Prostate gland (tissue), 2 donors: ENCODE measurements around the gene MAPK8IP3. TPM values are rescaled to one million over a fixed set of nuclear protein-coding genes. Genes with fewer than 3 reads are reported as not detected.

ENCODE experiments used
- DNase-seq: peaks from one replicate; pipeline ENCODE4 v3.0.0-alpha.2; 2019; ENCODE audit warnings: low spot score
- H3K27ac ChIP-seq, 2 donors: fragments of 200-600 bp; sonication (generic); 2 replicates each; pipeline ENCODE4 v1.5.1; 2017 to 2019
- H3K27me3 ChIP-seq: fragments of 200-600 bp; sonication (generic); replicated peaks from 2 replicates; pipeline ENCODE4 v1.5.1; 2019; ENCODE audit not compliant: insufficient read depth
- H3K36me3 ChIP-seq, 2 donors: fragments of 200-600 bp; sonication (generic); 1 replicate in 1 of 2; 2 replicates in 1 of 2; pipeline versions ENCODE4 v1.5.1 to v1.8.1; 2017 to 2019
- H3K4me1 ChIP-seq: fragments of 200-600 bp; sonication (generic); replicated peaks from 2 replicates; pipeline ENCODE4 v1.5.1; 2019
- H3K4me3 ChIP-seq, 2 donors: fragments of 200-600 bp; sonication (generic); 2 replicates each; pipeline ENCODE4 v1.5.1; 2017 to 2019
- H3K9me3 ChIP-seq: fragments of 200-600 bp; sonication (generic); 2 replicates; pipeline ENCODE4 v1.5.1; 2017
- CTCF ChIP-seq, 4 experiments: fragments of 200-600 bp in 2 of 4; fragments of 450-650 bp in 2 of 4; sonication (generic) in 2 of 4; IDR thresholded peaks; 1 replicate in 3 of 4; 2 replicates in 1 of 4; pipeline ENCODE4 v1.5.1; 2016 to 2019; ENCODE audit warnings: antibody characterized with exemption in 4 of 4, mild to moderate bottlenecking in 2 of 4, moderate library complexity in 2 of 4
- POLR2A ChIP-seq: fragments of 450-650 bp; IDR thresholded peaks from one replicate; pipeline ENCODE4 v1.6.1; 2016; ENCODE audit warnings: antibody characterized with exemption, mild to moderate bottlenecking
- POLR2AphosphoS5 ChIP-seq: sonication (generic); formaldehyde crosslinking; IDR thresholded peaks from one replicate; pipeline ENCODE4 v1.6.1; 2017; ENCODE audit warnings: antibody characterized with exemption
- WGBS: methylation state at CpG from one replicate; pipeline ENCODE4 v1.1.5; 2018; 5-methylcytosine and 5-hydroxymethylcytosine counted together
- intact Hi-C: fragments of 100-400 bp; cut with DNase I; formaldehyde crosslinking; loops from one replicate; pipeline ENCODE4 v1.14.2; 2022
- total RNA-seq, 2 donors: library from RNA; depleted of rRNA; stranded (reverse); fragments of >200 nt; gene quantifications; one replicate each; pipeline ENCODE4 v1.1.0, GENCODE V29; 2016

MAPK8IP3 gene
- total RNA-seq, 2 donors from 2014 or later = 56.0 to 157 TPM

DNA sequence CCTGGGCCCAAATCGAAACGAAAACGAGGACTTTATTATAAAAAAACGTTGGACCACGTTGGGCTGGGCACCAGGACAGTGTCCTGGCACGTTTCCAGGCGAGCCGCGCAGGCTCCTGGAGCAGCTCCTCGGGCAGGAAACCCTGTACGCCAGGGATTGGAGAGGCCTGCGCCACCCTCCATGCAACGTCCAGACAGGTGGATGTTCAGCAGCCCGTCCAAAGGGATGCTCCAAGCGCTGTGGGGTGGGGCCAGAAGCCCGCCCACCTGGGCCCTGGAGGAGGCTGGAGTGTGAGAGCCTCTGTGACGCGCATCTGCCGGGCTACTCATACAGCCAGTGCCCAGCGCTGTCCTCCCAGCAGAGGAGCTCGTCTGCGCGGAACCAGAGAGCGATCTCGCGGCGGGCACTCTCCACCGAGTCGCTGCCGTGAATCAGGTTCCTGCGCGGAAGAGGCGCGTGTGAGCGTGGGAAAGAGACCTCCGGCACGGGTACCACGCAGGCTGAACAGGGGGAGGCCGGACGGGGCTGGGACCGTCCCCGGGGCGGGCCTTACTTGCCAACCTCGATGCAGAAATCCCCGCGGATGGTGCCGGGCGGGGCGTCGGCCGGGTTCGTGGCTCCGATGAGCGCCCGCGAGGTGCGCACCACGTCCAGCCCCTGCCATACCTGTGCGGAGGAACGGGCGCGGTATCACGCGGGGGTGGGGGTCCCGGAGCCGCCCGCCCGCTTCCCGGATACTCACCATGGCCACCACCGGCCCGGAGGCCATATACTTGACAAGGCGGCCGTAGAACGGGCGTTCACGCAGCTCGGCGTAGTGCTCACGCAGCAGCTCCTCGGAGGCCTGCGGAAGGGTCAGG, 64.6 kb downstream of the MAPK8IP3 start:
- DNase-seq = peak; percentile 79
- H3K27ac ChIP-seq = peak overlapping the region; percentile 84 to 96
- no peaks in the 10 kb centered on the region for H3K9me3 ChIP-seq
- intact Hi-C loops = no loop called here
- H3K4me1 ChIP-seq = peaks cover 14% of the 10 kb centered on the region
- TF ChIP-seq POLR2AphosphoS5 (peak; percentile 64), POLR2A (no peak)
- WGBS = 5% methylated on average over 68 of the region's 81 CpGs
- peaks cover 0 to 14% of the 10 kb centered on the region in 2 donors for H3K36me3 ChIP-seq
- H3K4me3 ChIP-seq = peak overlapping the region; percentile 83 to 86
- H3K27me3 ChIP-seq = no peaks in the 10 kb centered on the region

DNA sequence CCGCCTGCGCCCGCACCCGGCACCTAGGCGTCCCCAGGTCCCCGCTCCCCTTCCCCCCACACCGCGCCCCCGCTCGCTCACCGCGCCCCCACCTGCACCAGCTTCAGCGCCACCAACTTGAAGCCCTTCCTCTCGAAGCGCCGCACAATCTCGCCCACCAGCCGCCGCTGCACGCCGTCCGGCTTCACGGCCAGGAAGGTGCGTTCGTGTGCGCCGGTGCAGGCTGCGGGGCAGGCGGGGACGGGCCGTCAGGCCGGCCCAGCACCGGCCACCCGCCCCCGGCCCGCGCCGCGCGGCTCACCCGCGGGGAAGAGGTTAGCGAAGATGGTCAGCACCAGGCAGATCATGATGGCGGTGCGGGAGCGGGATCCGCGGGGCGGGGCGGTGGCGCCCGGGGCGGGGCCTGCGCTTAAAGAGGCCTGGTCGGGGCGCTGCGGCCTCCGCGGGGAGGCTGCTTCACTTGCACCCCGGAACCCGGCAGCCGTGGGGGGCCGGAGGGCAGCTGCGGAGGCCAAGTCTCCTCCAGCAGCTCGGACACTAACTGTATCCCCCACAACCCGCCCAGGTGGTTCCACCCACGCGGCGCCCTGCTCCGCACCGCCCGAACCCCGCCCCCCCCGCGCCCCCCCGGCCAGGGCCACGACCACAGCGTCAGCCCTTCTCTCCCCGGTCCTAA, 65.3 kb downstream of the MAPK8IP3 start, which contains the start of gene NME3:
Gene NME3, minus strand, starts transcription at position 356 of the 676 bp plus-strand sequence. Its CDS starts 9 bp downstream, at position 347.
- peak; percentile 69 for DNase-seq
- no peaks in the 10 kb centered on the region for H3K9me3 ChIP-seq
- peak within 1 kb of the TSS; percentile 83 to 86 for H3K4me3 ChIP-seq
- H3K27ac ChIP-seq = peak within 1 kb of the TSS; percentile 84 to 96
- H3K36me3 ChIP-seq = peaks cover 0 to 21% of the 10 kb centered on the region in 2 donors
- no peaks in the 10 kb centered on the region for H3K27me3 ChIP-seq
- TF ChIP-seq POLR2AphosphoS5 (no peak), CTCF (IDR thresholded peaks at IDR 0.05) (no peak), POLR2A (peak; percentile 12)
- 3% methylated on average over 26 of the region's 79 CpGs for WGBS
- peaks cover 14% of the 10 kb centered on the region for H3K4me1 ChIP-seq
- intact Hi-C loops = no loop called here

DNA sequence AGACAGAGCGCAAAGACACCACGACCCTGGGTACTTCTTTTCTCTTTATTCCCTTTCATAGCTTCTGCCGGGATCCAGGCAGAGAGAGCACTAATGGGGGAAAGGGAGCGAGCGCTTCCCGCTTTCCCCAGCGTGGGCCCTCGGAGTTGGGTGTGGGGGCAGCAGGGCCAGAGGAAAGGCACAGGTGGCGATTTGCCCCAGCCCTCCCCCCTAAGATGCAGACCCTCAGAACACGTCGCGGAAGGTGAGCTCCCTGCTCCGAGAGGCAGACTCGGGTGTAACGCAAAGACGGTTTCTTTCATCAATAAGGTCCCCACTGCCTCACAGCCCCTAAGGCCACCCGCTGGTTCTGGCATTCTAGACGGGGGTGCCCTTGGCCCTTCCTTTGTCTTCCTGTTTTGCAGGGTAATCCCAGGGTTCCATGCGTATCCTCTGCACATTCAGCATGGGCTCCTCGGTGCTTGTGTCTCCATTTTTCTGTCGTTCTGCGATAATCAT, 65.9 kb downstream of the MAPK8IP3 start:
- Histone ChIP-seq H3K36me3 (peaks cover 2 to 24% of the 10 kb centered on the region in 2 donors), H3K4me3 (peak overlapping the region; percentile 83 to 86), H3K27me3 (no peaks in the 10 kb centered on the region), H3K4me1 (peaks cover 14% of the 10 kb centered on the region), H3K9me3 (no peaks in the 10 kb centered on the region), H3K27ac (peak overlapping the region; percentile 84 to 96)
- intact Hi-C loops = no loop called here
- no peak for TF ChIP-seq POLR2A
- TF ChIP-seq CTCF (IDR thresholded peaks at IDR 0.05) = no peak
- no peak for TF ChIP-seq POLR2AphosphoS5
- WGBS = 13% methylated on average over 21 of the region's 22 CpGs
- DNase-seq = no peak

- Histone ChIP-seq H3K27ac (peak within 1 kb of the TSS; percentile 91 to 96), H3K9me3 (no peaks in the 10 kb centered on the region), H3K27me3 (no peaks in the 10 kb centered on the region), H3K36me3 (peaks cover 7 to 25% of the 10 kb centered on the region in 2 donors), H3K4me3 (peak within 1 kb of the TSS; percentile 83 to 86), H3K4me1 (peaks cover 14% of the 10 kb centered on the region)
- DNase-seq = no peak
- intact Hi-C loops = no loop called here
- TF ChIP-seq POLR2AphosphoS5 (no peak), CTCF (IDR thresholded peaks at IDR 0.05) (no peak), POLR2A (no peak)
- WGBS = under 1% methylated on average over 46 of the region's 53 CpGs
Observed at GRCh38 chr16:1772362-1772907, 66.4 kb downstream of the MAPK8IP3 start, which contains the start of gene EME2. TSS of gene EME2 (plus strand) at chr16:1772810. CDS start at chr16:1773228, 418 bp downstream.
